Neural cell (in vitro differentiated cells): ENCODE results near the gene NUDT3. TPM values are rescaled to one million over a fixed set of nuclear protein-coding genes. Genes with fewer than 3 reads are reported as not detected.

Experiments
- H2AFZ ChIP-seq: fragments of 200-600, 300-800 bp; sonication (generic), shearing (Covaris generic); 2 replicates; pipeline ENCODE4 v1.6.0; 2014; ENCODE audit warnings: low read depth, mild to moderate bottlenecking, antibody characterized with exemption, low read length, moderate library complexity
- H3F3A ChIP-seq: fragments of 200-600 bp; shearing (Covaris generic); 2 replicates; pipeline ENCODE4 v1.6.1; 2016; ENCODE audit warnings: mild to moderate bottlenecking, moderate library complexity, mixed read lengths, antibody characterized with exemption, low read length; ENCODE audit not compliant: insufficient read depth, poor library complexity, severe bottlenecking
- H3K27ac ChIP-seq: fragments of 200-600, 300-800 bp; sonication (generic), shearing (Covaris generic); 2 replicates; pipeline ENCODE4 v1.5.1; 2014; ENCODE audit warnings: mild to moderate bottlenecking, low read length, moderate library complexity
- H3K27me3 ChIP-seq: fragments of 300-800, 200-600 bp; sonication (generic), shearing (Covaris generic); 2 replicates; pipeline ENCODE4 v1.6.0; 2014; ENCODE audit warnings: mild to moderate bottlenecking, low read depth, low read length, moderate library complexity; ENCODE audit not compliant: insufficient read depth
- H3K36me3 ChIP-seq: fragments of 300-800, 200-600 bp; sonication (generic), shearing (Covaris generic); 2 replicates; pipeline ENCODE4 v1.5.1; 2014; ENCODE audit warnings: mild to moderate bottlenecking, antibody characterized with exemption, low read length, moderate library complexity; ENCODE audit not compliant: insufficient read depth
- H3K4me2 ChIP-seq: fragments of 300-800, 200-600 bp; sonication (generic), shearing (Covaris generic); 2 replicates; pipeline ENCODE4 v1.6.0; 2014; ENCODE audit warnings: mild to moderate bottlenecking, low read length
- H3K4me3 ChIP-seq: fragments of 300-800, 200-600 bp; sonication (generic), shearing (Covaris generic); 2 replicates; pipeline ENCODE4 v1.5.1; 2014; ENCODE audit warnings: mild to moderate bottlenecking, low read length, moderate library complexity
- H3K79me2 ChIP-seq: fragments of 200-600 bp; shearing (Covaris generic); replicated peaks from 2 replicates; pipeline ENCODE4 v1.6.0; 2014; ENCODE audit warnings: mild to moderate bottlenecking, low read length, moderate library complexity; ENCODE audit not compliant: insufficient read depth
- H3K9ac ChIP-seq: fragments of 300-800, 200-600 bp; sonication (generic), shearing (Covaris generic); 2 replicates; pipeline ENCODE4 v1.6.1; 2016; ENCODE audit warnings: mild to moderate bottlenecking, low read length, mixed read lengths
- H3K9me2 ChIP-seq: fragments of 200-600 bp; shearing (Covaris generic); 2 replicates; pipeline ENCODE4 v1.6.1; 2016; ENCODE audit warnings: mild to moderate bottlenecking, low read length, mixed read lengths; ENCODE audit not compliant: insufficient read depth
- H3K9me3 ChIP-seq: fragments of 200-600, 300-800 bp; sonication (generic), shearing (Covaris generic); 2 replicates; pipeline ENCODE4 v1.6.1; 2016; ENCODE audit warnings: mild to moderate bottlenecking, mixed run types, low read length, moderate library complexity, mixed read lengths
- H4K20me1 ChIP-seq: fragments of 200-600 bp; shearing (Covaris generic); 2 replicates; pipeline ENCODE4 v1.6.1; 2016; ENCODE audit warnings: mild to moderate bottlenecking, mixed run types; ENCODE audit not compliant: insufficient read depth
- CTCF ChIP-seq: fragments of 450-650 bp; IDR thresholded peaks from 2 replicates; pipeline ENCODE4 v1.5.1; 2014; ENCODE audit warnings: antibody characterized with exemption, mild to moderate bottlenecking, moderate library complexity; ENCODE audit not compliant: poor library complexity, severe bottlenecking
- EP300 ChIP-seq: fragments of 450-650 bp; conservative IDR thresholded peaks from 2 replicates; pipeline ENCODE4 v1.6.1; 2014; ENCODE audit warnings: antibody characterized with exemption, mild to moderate bottlenecking, moderate library complexity; ENCODE audit not compliant: poor library complexity, severe bottlenecking
- EZH2 ChIP-seq: fragments of 200-600, 300-800 bp; shearing (Covaris generic), sonication (generic); IDR thresholded peaks from 2 replicates; pipeline ENCODE4 v1.6.1; 2014; ENCODE audit warnings: antibody characterized with exemption, low read length, borderline replicate concordance, mild to moderate bottlenecking; ENCODE audit not compliant: insufficient read depth, poor library complexity, severe bottlenecking
- MXI1 ChIP-seq: fragments of 450-650 bp; conservative IDR thresholded peaks from 2 replicates; pipeline ENCODE4 v1.6.1; 2014; ENCODE audit warnings: antibody characterized with exemption, mild to moderate bottlenecking; ENCODE audit not compliant: poor library complexity, severe bottlenecking
- POLR2AphosphoS5 ChIP-seq: IDR thresholded peaks from 2 replicates; pipeline ENCODE4 v1.6.1; 2012
- RAD21 ChIP-seq: fragments of 450-650 bp; conservative IDR thresholded peaks from 2 replicates; pipeline ENCODE4 v1.6.1; 2014; ENCODE audit warnings: antibody characterized with exemption, mild to moderate bottlenecking, moderate library complexity
- SMC3 ChIP-seq: fragments of 450-650 bp; conservative IDR thresholded peaks from 2 replicates; pipeline ENCODE4 v1.6.1; 2014; ENCODE audit warnings: antibody characterized with exemption, mild to moderate bottlenecking, moderate library complexity; ENCODE audit not compliant: poor library complexity
- TAF1 ChIP-seq: IDR thresholded peaks from 2 replicates; pipeline ENCODE4 v1.6.1; 2012; ENCODE audit warnings: low read depth
- polyA plus RNA-seq: library from polyadenylated mRNA; depleted of rRNA; stranded (reverse); fragments of >200 nt; gene quantifications from 2 replicates; pipeline ENCODE4 v1.2.3, GENCODE V29; 2014
- TF ChIP-seq, protein P1 (sequence below): IDR thresholded peaks from 2 replicates; pipeline ENCODE4 v1.6.1; 2012; ENCODE audit warnings: borderline replicate concordance

Gene NUDT3
- polyA plus RNA-seq, 1 donor from 2014 or later = 80.2 TPM

GRCh38 chr6:34347303-34347702, 45.2 kb downstream of the NUDT3 start:
- no peaks in the 10 kb centered on the region for H3F3A ChIP-seq
- H3K9ac ChIP-seq = no peak overlapping the region
- H4K20me1 ChIP-seq = peaks cover 6% of the 10 kb centered on the region
- no peak overlapping the region for H3K4me2 ChIP-seq
- TF ChIP-seq EP300 = no peak
- TF ChIP-seq RAD21 = no peak
- TF ChIP-seq MXI1 = no peak
- TF ChIP-seq EZH2 = no peak
- TF ChIP-seq, protein P1, sequence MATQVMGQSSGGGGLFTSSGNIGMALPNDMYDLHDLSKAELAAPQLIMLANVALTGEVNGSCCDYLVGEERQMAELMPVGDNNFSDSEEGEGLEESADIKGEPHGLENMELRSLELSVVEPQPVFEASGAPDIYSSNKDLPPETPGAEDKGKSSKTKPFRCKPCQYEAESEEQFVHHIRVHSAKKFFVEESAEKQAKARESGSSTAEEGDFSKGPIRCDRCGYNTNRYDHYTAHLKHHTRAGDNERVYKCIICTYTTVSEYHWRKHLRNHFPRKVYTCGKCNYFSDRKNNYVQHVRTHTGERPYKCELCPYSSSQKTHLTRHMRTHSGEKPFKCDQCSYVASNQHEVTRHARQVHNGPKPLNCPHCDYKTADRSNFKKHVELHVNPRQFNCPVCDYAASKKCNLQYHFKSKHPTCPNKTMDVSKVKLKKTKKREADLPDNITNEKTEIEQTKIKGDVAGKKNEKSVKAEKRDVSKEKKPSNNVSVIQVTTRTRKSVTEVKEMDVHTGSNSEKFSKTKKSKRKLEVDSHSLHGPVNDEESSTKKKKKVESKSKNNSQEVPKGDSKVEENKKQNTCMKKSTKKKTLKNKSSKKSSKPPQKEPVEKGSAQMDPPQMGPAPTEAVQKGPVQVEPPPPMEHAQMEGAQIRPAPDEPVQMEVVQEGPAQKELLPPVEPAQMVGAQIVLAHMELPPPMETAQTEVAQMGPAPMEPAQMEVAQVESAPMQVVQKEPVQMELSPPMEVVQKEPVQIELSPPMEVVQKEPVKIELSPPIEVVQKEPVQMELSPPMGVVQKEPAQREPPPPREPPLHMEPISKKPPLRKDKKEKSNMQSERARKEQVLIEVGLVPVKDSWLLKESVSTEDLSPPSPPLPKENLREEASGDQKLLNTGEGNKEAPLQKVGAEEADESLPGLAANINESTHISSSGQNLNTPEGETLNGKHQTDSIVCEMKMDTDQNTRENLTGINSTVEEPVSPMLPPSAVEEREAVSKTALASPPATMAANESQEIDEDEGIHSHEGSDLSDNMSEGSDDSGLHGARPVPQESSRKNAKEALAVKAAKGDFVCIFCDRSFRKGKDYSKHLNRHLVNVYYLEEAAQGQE = no peak
- TF ChIP-seq SMC3 = no peak
- TF ChIP-seq TAF1 = no peak
- TF ChIP-seq POLR2AphosphoS5 = no peak
- no peak for TF ChIP-seq CTCF
- no peaks in the 10 kb centered on the region for H3K36me3 ChIP-seq
- no peak overlapping the region for H3K4me3 ChIP-seq
- H3K9me2 ChIP-seq = no peaks in the 10 kb centered on the region
- H2AFZ ChIP-seq = no peak overlapping the region
- H3K9me3 ChIP-seq = no peaks in the 10 kb centered on the region
- H3K79me2 ChIP-seq = peaks cover 49% of the 10 kb centered on the region
- no peak overlapping the region for H3K27ac ChIP-seq
- no peaks in the 10 kb centered on the region for H3K27me3 ChIP-seq

GRCh38 chr6:34346175-34347119, 46.0 kb downstream of the NUDT3 start:
- Histone ChIP-seq H3K4me2 (no peak overlapping the region), H3K4me3 (no peak overlapping the region), H2AFZ (no peak overlapping the region), H3K27ac (no peak overlapping the region), H3K79me2 (peaks cover 49% of the 10 kb centered on the region), H3K27me3 (no peaks in the 10 kb centered on the region), H3F3A (no peaks in the 10 kb centered on the region), H4K20me1 (peaks cover 2% of the 10 kb centered on the region), H3K36me3 (no peaks in the 10 kb centered on the region), H3K9me2 (no peaks in the 10 kb centered on the region), H3K9me3 (no peaks in the 10 kb centered on the region), H3K9ac (no peak overlapping the region)
- TF ChIP-seq RAD21 (no peak), SMC3 (no peak)
